BE2C (cell line): ENCODE measurements around the gene TEKT3. TPM values are rescaled to one million over a fixed set of nuclear protein-coding genes. Genes with fewer than 3 reads are reported as not detected.

Source experiments
- DNase-seq: peaks from one replicate; pipeline ENCODE4 v3.0.0-alpha.2; 2020
- H3K27me3 ChIP-seq: fragments of 250-450 bp; sonication (Bioruptor Pico); 2 replicates; pipeline ENCODE4 v1.5.1; 2020; ENCODE audit warnings: mild to moderate bottlenecking
- H3K36me3 ChIP-seq: fragments of 250-450 bp; sonication (Bioruptor Pico); 2 replicates; pipeline ENCODE4 v1.5.1; 2020; ENCODE audit warnings: mild to moderate bottlenecking
- H3K4me1 ChIP-seq: fragments of 250-450 bp; sonication (Bioruptor Pico); 2 replicates; pipeline ENCODE4 v1.5.1; 2020
- H3K4me3 ChIP-seq: 2 replicates; pipeline ENCODE4 v1.5.1; 2011; ENCODE audit warnings: low read depth, low read length
- H3K9me3 ChIP-seq: fragments of 250-450 bp; sonication (Bioruptor Pico); 2 replicates; pipeline ENCODE4 v1.5.1; 2020
- CTCF ChIP-seq: IDR thresholded peaks from 2 replicates; pipeline ENCODE4 v1.5.1; 2012; ENCODE audit warnings: mild to moderate bottlenecking, low read depth, low read length
- polyA plus RNA-seq: library from polyadenylated mRNA; unstranded; fragments of >200 nt; gene quantifications from one replicate; pipeline ENCODE4 v1.2.1, GENCODE V29; 2012; ENCODE audit warnings: low read depth, missing spikeins; ENCODE audit not compliant: insufficient read length, insufficient read depth

TEKT3 gene
- 2.2 TPM for polyA plus RNA-seq

GRCh38 chr17:15341385-15341849 lies at the start of gene TEKT3:
Gene TEKT3 (minus strand): TSS chr17:15341597. CDS start chr17:15331585, 10,012 bp downstream.
- Histone ChIP-seq H3K4me1 (no peaks in the 10 kb centered on the region), H3K4me3 (peak within 1 kb of the TSS; percentile 70), H3K36me3 (no peaks in the 10 kb centered on the region), H3K27me3 (no peaks in the 10 kb centered on the region), H3K9me3 (no peaks in the 10 kb centered on the region)
- DNase-seq: peak; percentile 88
- no peak for TF ChIP-seq CTCF

- no peaks in the 10 kb centered on the region for H3K27me3 ChIP-seq
- H3K36me3 ChIP-seq: no peaks in the 10 kb centered on the region
These were observed 47.1 kb upstream of the TEKT3 start for GRCh38 chr17:15388356-15389041.

GRCh38 chr17:15386083-15386482 lies 44.7 kb upstream of the TEKT3 start:
- Histone ChIP-seq H3K36me3 (no peaks in the 10 kb centered on the region), H3K9me3 (no peaks in the 10 kb centered on the region), H3K4me3 (no peak overlapping the region), H3K27me3 (no peaks in the 10 kb centered on the region), H3K4me1 (no peaks in the 10 kb centered on the region)
- no peak for TF ChIP-seq CTCF
- DNase-seq: no peak

More at GRCh38 chr17:15388356-15389041, 47.1 kb upstream of the TEKT3 start:
- no peak overlapping the region for H3K4me3 ChIP-seq
- DNase-seq: no peak
- TF ChIP-seq CTCF: no peak
- H3K4me1 ChIP-seq: no peaks in the 10 kb centered on the region
- H3K9me3 ChIP-seq: no peaks in the 10 kb centered on the region

GRCh38 chr17:15385305-15385704 lies 43.9 kb upstream of the TEKT3 start:
- no peaks in the 10 kb centered on the region for H3K9me3 ChIP-seq
- no peak for TF ChIP-seq CTCF
- no peaks in the 10 kb centered on the region for H3K36me3 ChIP-seq
- no peaks in the 10 kb centered on the region for H3K27me3 ChIP-seq
- no peak overlapping the region for H3K4me3 ChIP-seq
- no peak for DNase-seq
- H3K4me1 ChIP-seq: no peaks in the 10 kb centered on the region

- Histone ChIP-seq H3K4me1 (no peaks in the 10 kb centered on the region), H3K9me3 (no peaks in the 10 kb centered on the region), H3K36me3 (no peaks in the 10 kb centered on the region), H3K27me3 (no peaks in the 10 kb centered on the region), H3K4me3 (no peak overlapping the region)
- DNase-seq: no peak
- no peak for TF ChIP-seq CTCF
These were observed 42.9 kb upstream of the TEKT3 start for GRCh38 chr17:15384142-15384787.

GRCh38 chr17:15382914-15383313 lies 41.5 kb upstream of the TEKT3 start:
- no peaks in the 10 kb centered on the region for H3K36me3 ChIP-seq
- H3K4me3 ChIP-seq: no peak overlapping the region
- H3K9me3 ChIP-seq: no peaks in the 10 kb centered on the region
- H3K4me1 ChIP-seq: no peaks in the 10 kb centered on the region
- TF ChIP-seq CTCF: no peak
- DNase-seq: no peak
- no peaks in the 10 kb centered on the region for H3K27me3 ChIP-seq
